Effector memory CD8-positive, alpha-beta T cell (primary cell): ENCODE measurements around the gene RFT1.

Experiments
- ATAC-seq: fragments of 150-1000 bp; cut with Tn5 transposase; replicated peaks from 2 replicates; pipeline ENCODE4 v1.10.0; 2021; ENCODE audit warnings: mild to moderate bottlenecking, moderate library complexity
- DNase-seq, 3 experiments: peaks; one replicate each; pipeline ENCODE4 v3.0.0; 2021
- H3K27ac Mint-ChIP-seq, 2 donors: one replicate each; pipeline ENCODE4 v1.8.0; 2022; ENCODE audit warnings: mild to moderate bottlenecking in 2 of 2, mixed read lengths in 2 of 2, moderate library complexity in 2 of 2
- H3K27me3 Mint-ChIP-seq, 2 donors: one replicate each; pipeline ENCODE4 v1.8.0; 2022; ENCODE audit warnings: mixed read lengths in 2 of 2
- H3K36me3 Mint-ChIP-seq: one replicate; pipeline ENCODE4 v1.8.0; 2022; ENCODE audit warnings: mild to moderate bottlenecking, moderate library complexity, mixed read lengths; ENCODE audit not compliant: insufficient read depth
- H3K4me1 Mint-ChIP-seq, 2 donors: one replicate each; pipeline ENCODE4 v1.8.0; 2022; ENCODE audit warnings: low read depth in 2 of 2, mixed read lengths in 2 of 2
- H3K4me3 Mint-ChIP-seq, 2 donors: one replicate each; pipeline ENCODE4 v1.8.0; 2022; ENCODE audit warnings: mild to moderate bottlenecking in 2 of 2, mixed read lengths in 2 of 2, moderate library complexity in 2 of 2
- H3K9me3 Mint-ChIP-seq, 2 donors: one replicate each; pipeline ENCODE4 v1.8.0; 2022; ENCODE audit warnings: mixed read lengths in 2 of 2

The RFT1 gene

GRCh38 chr3:53038679-53039375, 91.4 kb downstream of the RFT1 start:
- Mint-ChIP-seq H3K27ac (peak overlapping the region in 1 of 2 donors; percentile 64), H3K27me3 (no peaks in the 10 kb centered on the region), H3K36me3 (no peaks in the 10 kb centered on the region), H3K4me1 (peaks cover 33 to 37% of the 10 kb centered on the region in 2 donors), H3K9me3 (no peaks in the 10 kb centered on the region), H3K4me3 (peak overlapping the region in 1 of 2 donors; percentile 2)
- ATAC-seq: no peak
- DNase-seq: no peak
